Measurements from ENCODE around the gene GSG1. TPM values are rescaled to one million over a fixed set of nuclear protein-coding genes. Genes with fewer than 3 reads are reported as not detected.

GSG1 gene
- total RNA-seq, 1 experiment from 2014 or later, result not detected

DNA sequence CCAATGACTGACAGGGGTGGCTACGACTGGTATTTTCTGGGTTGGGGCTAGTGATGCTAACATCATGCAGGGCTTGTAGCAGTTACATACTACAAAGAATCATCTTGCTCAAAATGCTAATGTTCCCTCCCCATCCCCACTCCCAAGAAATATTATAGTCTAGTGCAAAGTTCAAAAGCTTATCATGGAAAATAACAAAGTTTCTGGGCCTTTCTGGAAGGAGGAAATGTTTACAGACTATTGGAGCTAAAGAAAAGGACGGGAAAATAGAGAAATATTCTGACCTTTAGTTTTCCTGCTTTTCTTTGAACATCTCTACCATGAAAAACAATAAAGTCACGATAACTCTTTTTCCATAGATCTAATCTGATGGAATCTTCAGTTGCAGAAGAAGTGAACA, 23.2 kb downstream of the GSG1 start:
- POLR2A ChIA-PET, result no interaction called here
- CTCF ChIA-PET, result interaction anchor here (1.2 kb wide), 1 partner anchor 125 kb away, joined by 3 read pairs; no protein-coding TSS in a partner anchor
- intact Hi-C loops (cut with micrococcal nuclease), result no loop called here

More for the DNA sequence above, 23.2 kb downstream of the GSG1 start:
- Histone ChIP-seq H3K9me2 (ENCODE audit: insufficient read depth) (no peaks in the 10 kb centered on the region), H3K79me2 (ENCODE audit: insufficient read depth, low read length) (no peaks in the 10 kb centered on the region), H3K27me3 (ENCODE audit: insufficient read depth, low read length) (no peaks in the 10 kb centered on the region), H3K36me3 (ENCODE audit: control insufficient read depth in 1 of 2, insufficient read depth in 2 of 2, low read length in 2 of 2) (0 out of 4 replicates have a peak, but pooled peaks cover 0 to 3% of the 10 kb centered on the region in 2 experiments), H2AFZ (ENCODE audit: low read depth, low read length, poor library complexity, severe bottlenecking) (no peak overlapping the region), H3K4me1 (ENCODE audit: control insufficient read depth in 1 of 2, insufficient read depth in 2 of 2, low read length in 2 of 2) (no peaks in the 10 kb centered on the region), H3K9ac (ENCODE audit: low read length) (no peak overlapping the region), H3K9me3 (ENCODE audit: control insufficient read depth in 1 of 2, insufficient read depth in 1 of 2, low read depth in 1 of 2, low read length in 2 of 2) (no peaks in the 10 kb centered on the region), H3K4me3 (replicated peaks in 1 of 2; ENCODE audit: low read depth in 1 of 2, low read length in 2 of 2) (no peak overlapping the region), H3K4me2 (ENCODE audit: low read length) (no peak overlapping the region), H4K20me1 (ENCODE audit: insufficient read depth) (no peaks in the 10 kb centered on the region), H3K27ac (ENCODE audit: low read depth, low read length) (no peak overlapping the region)
- no peak for ATAC-seq
- RAD21 ChIA-PET (ENCODE audit: low non-redundant PET in 1 of 2, low total read pairs in 2 of 2, uncharacterized antibody in 2 of 2, unreplicated experiment in 2 of 2), result no interaction called here
- no peak for DNase-seq (ENCODE audit: low read depth, low spot score)
- BruUV-seq (replicated peaks), result no TSS peak
- TF ChIP-seq, protein P1, sequence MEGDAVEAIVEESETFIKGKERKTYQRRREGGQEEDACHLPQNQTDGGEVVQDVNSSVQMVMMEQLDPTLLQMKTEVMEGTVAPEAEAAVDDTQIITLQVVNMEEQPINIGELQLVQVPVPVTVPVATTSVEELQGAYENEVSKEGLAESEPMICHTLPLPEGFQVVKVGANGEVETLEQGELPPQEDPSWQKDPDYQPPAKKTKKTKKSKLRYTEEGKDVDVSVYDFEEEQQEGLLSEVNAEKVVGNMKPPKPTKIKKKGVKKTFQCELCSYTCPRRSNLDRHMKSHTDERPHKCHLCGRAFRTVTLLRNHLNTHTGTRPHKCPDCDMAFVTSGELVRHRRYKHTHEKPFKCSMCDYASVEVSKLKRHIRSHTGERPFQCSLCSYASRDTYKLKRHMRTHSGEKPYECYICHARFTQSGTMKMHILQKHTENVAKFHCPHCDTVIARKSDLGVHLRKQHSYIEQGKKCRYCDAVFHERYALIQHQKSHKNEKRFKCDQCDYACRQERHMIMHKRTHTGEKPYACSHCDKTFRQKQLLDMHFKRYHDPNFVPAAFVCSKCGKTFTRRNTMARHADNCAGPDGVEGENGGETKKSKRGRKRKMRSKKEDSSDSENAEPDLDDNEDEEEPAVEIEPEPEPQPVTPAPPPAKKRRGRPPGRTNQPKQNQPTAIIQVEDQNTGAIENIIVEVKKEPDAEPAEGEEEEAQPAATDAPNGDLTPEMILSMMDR (IDR thresholded peaks at IDR 0.05 in 2 of 3, conservative IDR thresholded peaks at IDR 0.05 in 1 of 3; ENCODE audit: borderline replicate concordance in 1 of 3, insufficient read depth in 1 of 3, low read depth in 2 of 3, low read length in 2 of 3), result no peak
- TF ChIP-seq ATF3 (IDR thresholded peaks at IDR 0.05) (no peak), SIN3A (IDR thresholded peaks at IDR 0.05; ENCODE audit: low read depth) (no peak), REST (IDR thresholded peaks at IDR 0.05; ENCODE audit: low read depth) (no peak), MAX (IDR thresholded peaks at IDR 0.05) (no peak), JUND (IDR thresholded peaks at IDR 0.05) (no peak), CBX3 (IDR thresholded peaks at IDR 0.05; ENCODE audit: low read depth) (no peak), RAD21 (IDR thresholded peaks at IDR 0.05; ENCODE audit: low read depth) (no peak), EGR1 (IDR thresholded peaks at IDR 0.05; ENCODE audit: low read depth) (no peak), YY1 (IDR thresholded peaks at IDR 0.05; ENCODE audit: extremely low read depth, insufficient replicate concordance, low read depth, low read length) (no peak), FOSL1 (IDR thresholded peaks at IDR 0.05; ENCODE audit: low read depth) (no peak), POLR2AphosphoS5 (IDR thresholded peaks at IDR 0.05; ENCODE audit: low read depth, low read length) (no peak)
